Measurements from ENCODE around the gene RSPH1. TPM values are rescaled to one million over a fixed set of nuclear protein-coding genes. Genes with fewer than 3 reads are reported as not detected.
"Not testable (repeated sequence)": the region's sequence is repeated elsewhere in the genome, so short reads cannot be mapped to it uniquely, and the experiment has no call there.

RSPH1 gene
- total RNA-seq, 1 experiment from 2014 or later, result 2.6 TPM

DNA sequence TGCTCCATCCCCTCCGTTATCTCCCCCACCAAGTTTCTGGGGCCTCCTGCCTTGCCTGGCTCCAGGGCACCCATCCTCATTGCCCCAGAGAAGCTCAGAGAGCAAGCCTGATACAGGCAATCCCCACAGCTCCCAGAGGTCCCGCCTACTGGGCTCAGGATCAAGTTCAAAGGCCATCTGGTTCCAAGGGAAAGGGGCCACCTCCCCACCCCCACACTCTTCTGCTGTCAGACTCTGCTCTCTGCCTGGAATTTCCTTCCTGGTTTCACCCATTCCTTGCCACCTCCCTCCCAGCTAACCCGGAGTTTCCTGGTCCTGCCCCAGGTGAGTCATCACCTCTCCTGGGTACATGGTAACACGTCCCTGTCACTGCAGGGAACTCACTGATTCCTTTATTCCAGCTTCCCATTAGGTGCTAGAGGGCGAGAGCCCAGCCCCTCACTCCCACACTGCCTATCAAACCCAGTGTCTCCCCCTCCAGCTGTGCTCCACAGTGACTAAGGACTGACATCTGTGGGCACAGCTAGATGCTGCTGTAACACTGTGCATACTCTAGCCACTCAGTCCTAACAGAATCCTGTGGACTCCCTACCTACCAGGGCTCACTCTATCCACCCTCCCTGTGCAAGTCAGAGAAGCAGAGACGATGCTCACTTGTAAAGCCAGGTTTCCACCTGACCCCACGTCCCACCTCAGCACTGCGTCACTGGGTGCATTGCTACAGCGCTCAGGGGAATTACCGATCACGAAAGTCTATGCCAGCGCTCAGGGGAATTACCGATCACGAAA is 21.8 kb downstream of the RSPH1 start:
- in situ Hi-C loops (cut with HindIII; ENCODE audit: low pct_unique_long_range_greater_than_20kb, low sequenced_read_pairs), result no loop called here
- peak; percentile 89 for DNase-seq (ENCODE audit: low read depth)

DNA sequence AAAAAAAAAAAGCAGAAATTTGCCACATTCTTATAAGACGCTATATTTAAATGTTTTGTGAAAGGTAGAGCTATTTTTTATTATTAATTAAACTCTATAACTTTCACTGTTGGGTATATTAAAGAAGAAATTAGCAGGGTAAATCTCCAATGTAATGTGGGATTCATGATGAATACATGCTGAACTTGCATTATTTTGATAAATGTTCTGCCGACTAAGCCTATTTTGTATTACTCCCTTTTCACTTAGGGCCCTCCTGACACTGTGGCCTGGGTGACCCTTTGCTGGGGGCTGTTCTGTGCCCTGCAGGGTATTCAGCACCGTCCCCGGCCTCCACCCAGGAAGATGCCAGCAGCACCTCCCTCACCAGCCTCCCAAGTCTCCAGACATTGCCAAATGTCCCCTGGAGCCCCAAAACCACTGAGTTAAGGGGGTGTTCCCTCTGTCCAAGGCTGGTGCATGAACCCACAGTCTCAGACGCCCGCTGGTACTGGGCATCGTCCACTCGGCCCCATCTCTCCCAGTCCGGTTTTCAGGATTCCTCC is 22.5 kb downstream of the RSPH1 start:
- DNase-seq (ENCODE audit: low read depth), result no peak
- in situ Hi-C loops (cut with HindIII; ENCODE audit: low pct_unique_long_range_greater_than_20kb, low sequenced_read_pairs), result no loop called here

DNA sequence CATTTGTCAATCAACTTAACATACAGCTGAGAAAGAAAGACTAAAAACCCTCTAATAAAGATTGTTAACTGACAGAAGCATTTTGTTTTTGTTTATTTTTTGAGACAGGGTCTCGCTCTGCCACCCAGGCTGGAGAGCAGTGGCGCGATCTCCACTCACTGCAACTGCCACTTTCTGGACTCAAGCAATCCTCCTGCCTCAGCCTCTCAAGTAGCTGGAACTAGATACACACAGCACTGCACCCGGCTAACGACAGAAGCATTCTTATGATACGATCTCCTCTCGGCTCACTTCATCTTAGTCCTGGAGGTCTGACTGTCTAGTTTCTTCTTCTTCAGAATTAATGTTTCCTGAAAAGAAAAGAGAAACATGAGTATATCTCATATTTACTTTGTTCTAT is 23.5 kb downstream of the RSPH1 start:
- no peak for DNase-seq (ENCODE audit: low read depth)
- in situ Hi-C loops (cut with HindIII; ENCODE audit: low pct_unique_long_range_greater_than_20kb, low sequenced_read_pairs), result no loop called here

DNA sequence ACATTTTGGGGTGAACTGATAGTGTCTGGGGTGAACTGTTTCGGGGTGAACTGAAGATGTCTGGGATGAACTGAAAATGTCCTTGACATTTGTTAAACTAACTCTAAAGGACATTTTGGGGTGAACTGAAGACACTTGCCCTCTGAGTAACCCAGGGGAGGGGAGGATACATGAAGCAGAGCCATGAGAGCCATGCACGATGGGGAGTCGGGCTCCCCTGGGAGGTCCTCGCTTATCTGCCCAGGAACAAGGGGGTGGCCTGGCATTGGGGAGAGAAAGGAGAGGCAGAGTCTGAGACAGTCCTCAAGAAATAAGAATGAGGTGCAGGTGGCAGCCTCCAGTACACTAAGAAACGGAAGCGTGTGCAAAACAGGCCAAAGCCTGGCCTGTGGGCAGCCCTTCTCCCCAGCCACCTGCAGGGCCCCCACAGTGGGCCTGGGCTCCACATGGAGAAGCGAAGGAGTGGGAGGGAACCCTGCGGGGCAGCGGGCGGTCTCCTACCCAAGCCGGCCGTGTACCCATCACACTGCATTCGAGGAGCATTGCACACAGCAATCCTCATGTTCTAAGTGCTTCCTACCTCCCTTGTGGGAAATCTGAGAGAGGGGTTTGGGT is 24.2 kb downstream of the RSPH1 start:
- in situ Hi-C loops (cut with HindIII; ENCODE audit: low pct_unique_long_range_greater_than_20kb, low sequenced_read_pairs), result no loop called here
- no peak for DNase-seq (ENCODE audit: low read depth)

DNA sequence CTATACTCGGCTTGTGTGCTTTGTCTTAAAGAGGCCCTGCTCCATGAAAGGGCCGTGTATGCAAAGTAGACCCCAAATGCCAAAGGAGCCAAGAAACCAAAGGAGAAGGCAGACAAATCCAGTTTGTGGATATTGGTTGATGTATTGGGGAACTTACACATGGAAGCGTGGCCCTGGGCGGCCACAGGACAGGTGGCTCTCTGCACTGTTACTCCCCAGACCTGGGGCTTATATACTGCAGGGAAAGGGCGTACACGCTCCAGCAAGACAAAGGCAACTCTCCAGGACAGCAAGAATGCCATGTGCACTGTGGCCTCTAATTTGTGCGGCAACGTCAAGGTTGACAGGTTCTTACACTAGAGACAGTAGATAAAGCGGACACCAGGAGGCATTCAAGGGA is 24.8 kb downstream of the RSPH1 start:
- DNase-seq (ENCODE audit: low read depth), result no peak
- in situ Hi-C loops (cut with HindIII; ENCODE audit: low pct_unique_long_range_greater_than_20kb, low sequenced_read_pairs), result no loop called here

DNA sequence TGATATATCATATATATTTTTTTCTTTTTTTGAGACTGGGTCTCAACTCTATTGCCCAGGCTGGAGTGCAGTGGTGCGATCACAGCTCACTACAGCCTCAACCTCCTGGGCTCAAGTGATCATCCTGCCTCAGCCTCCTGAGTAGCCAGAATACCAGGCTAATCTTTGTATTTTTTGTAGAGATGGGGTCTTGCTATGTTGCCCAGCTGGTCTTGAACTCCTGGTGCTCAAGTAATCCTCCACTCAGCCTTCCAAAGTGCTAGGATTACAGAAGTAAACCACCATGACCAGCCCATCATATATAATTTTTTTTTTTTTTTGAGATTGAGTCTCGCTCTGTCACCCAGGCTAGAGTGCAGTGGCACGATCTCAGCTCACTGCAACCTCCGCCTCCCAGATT is 26.3 kb downstream of the RSPH1 start:
- DNase-seq (ENCODE audit: low read depth); in situ Hi-C loops (cut with HindIII; ENCODE audit: low pct_unique_long_range_greater_than_20kb, low sequenced_read_pairs): not testable (repeated sequence)

DNA sequence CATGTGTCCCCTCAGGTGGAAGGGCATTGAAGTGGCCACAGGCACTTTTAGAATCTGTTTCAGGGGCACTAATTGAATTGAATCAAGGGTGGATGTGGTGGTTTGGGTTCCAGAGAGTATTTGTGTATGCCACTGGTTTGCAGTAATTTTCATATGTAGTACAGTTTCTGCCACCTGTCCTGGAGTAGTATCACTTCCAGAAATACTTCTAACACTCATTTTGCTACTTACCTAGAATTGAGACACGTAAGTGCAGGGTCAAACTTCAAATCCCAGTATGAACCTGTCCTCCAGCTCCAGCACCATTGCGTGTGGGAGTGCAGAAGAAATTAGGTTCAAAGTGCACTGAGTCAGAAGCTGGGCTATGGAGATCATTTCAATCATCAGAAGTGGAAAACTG is 26.8 kb downstream of the RSPH1 start:
- no peak for DNase-seq (ENCODE audit: low read depth)
- in situ Hi-C loops (cut with HindIII; ENCODE audit: low pct_unique_long_range_greater_than_20kb, low sequenced_read_pairs), result no loop called here

DNA sequence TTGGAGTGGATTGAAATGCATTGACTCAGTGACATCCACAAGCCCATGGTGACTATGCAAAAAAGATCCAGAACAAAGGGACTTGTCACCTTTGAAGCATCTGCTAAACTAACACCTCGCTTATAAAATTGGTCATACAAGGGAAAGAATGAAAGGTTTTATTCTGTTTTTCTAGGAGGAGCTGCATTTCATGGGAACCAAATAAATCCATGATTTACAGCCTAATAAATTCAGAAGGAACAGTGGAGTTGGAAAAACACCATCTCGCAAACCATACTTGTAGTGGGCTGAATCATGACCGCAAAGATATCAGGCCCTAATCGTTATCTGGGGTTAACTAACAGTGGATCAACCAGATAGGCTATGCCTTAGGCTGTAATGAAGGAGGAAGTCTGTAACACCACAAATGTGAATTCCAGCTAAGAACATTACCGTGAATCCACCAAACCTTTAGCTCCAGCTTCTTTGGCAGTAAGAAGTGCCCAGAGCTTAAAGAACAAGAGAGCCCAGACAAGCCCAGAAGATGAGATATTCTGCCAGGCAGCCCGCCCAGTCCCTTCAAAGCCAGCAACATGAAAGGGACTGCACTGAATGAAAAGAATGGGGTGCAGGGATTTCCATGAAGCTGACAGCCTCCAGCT is 27.4 kb downstream of the RSPH1 start:
- DNase-seq (ENCODE audit: low read depth), result peak; percentile 89
- in situ Hi-C loops (cut with HindIII; ENCODE audit: low pct_unique_long_range_greater_than_20kb, low sequenced_read_pairs), result no loop called here

DNA sequence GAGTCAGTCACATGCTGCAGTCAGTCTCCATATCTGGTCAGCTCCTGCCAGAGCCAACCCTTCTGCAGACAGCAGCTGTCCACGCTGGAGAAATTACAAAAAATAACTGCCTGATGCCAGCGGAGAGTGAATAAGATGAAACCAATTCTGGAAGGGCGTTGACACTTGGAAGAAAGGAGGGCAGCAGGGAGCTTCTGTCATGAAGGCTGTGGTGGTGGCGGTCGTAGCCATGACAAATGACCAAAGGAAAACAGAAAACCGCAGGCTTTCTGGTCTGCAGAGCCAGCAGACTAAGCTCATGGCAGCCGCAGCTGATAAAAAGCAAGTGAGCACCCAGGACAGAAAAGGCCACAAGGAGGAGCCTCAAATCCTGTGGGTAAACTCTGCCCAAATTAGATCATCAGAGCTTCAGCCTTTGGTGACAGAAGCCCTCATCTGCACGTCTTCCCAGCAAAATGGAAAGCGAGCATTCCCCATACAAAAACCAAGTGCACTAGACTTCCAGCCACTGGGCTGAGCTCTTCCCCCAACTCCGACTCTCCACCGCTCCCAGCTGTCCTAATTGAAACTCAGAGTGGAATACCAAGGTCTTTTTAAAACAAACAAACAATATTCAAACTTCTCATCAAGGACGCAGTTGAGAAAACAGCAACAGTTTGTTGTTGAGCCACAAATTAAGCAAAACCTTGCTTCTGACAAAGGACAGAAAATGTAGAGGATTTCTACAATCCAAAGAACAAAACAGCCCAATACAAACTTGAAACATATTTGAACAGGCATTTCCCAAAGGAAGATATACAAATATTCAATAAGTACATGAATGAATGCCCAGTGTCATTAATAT is 28.7 kb downstream of the RSPH1 start:
- peak; percentile 84 for DNase-seq (ENCODE audit: low read depth)
- in situ Hi-C loops (cut with HindIII; ENCODE audit: low pct_unique_long_range_greater_than_20kb, low sequenced_read_pairs), result no loop called here

DNA sequence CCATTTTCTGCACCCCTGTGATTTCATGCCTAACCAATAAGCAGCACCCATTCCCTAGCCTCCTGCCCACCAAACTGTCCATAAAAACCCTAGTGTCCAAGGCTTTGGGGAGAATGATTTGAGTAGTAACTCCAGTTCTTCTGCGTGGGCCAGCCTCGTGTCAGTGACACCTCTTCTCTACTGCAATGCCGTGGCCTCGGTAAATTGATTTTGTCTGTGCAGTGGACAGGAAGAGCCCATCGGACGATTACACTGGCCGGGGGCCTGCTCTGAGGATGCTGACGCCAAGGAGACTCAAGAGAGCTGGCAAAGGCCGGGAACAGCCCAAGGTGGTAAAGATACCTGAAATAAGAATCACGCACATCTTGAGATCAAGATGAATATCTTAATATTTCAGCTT is 29.3 kb downstream of the RSPH1 start:
- DNase-seq (ENCODE audit: low read depth), result no peak
- in situ Hi-C loops (cut with HindIII; ENCODE audit: low pct_unique_long_range_greater_than_20kb, low sequenced_read_pairs), result no loop called here

DNA sequence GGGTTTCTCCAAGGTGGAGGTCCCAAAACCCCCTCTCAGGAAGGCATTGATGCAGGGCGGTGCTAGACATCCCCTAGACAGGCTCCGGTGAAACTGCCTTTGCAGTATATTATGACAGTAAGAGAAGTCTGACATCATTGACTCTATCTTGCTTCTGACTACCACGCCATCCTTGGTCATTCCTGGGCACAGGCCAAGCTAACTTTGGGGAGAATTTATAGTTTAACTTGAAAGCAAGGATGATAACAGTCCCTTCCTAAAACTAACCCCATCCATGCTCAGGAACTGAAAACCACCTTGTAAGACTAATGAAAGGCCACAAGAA is 30.3 kb downstream of the RSPH1 start:
- in situ Hi-C loops (cut with HindIII; ENCODE audit: low pct_unique_long_range_greater_than_20kb, low sequenced_read_pairs), result no loop called here
- DNase-seq (ENCODE audit: low read depth), result no peak

DNA sequence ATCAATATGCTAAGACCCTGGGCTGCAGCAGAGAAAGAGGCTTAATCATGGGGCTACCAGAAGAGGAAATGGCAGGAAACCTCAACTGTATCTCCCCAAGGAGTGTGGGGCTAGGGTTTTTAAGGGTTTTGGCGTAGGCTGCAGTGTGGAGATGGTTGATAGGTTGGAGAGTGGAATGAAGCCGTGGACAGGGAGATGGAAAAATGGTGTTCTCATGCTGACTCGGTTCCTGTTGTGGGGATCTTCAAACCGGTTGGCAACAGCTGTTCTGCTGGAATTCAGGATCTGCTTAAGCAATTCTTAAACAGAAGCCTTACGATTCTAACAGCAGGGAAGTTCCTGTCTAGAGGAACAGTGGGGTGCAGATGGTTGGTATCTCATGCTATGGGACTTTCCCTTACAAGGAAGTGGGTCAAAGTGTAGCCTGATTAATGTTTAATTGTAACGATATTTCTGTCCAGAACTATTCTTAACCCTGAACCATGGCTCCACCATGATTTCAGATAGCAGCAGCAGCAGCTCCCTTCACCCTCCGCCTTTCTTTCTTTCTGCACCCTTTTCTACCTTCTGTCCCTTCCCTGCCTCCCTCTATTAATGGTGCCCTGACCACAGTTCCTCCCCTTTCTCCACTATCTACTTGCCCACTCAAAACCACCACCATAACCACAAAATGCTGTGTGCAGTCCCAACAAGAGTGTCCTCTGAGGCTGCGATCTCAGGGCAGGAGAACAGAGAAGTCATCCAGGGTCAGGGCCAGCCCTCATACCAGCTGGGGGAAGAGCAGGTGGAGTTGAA is 30.8 kb downstream of the RSPH1 start:
- peak; percentile 34 for DNase-seq (ENCODE audit: low read depth)
- in situ Hi-C loops (cut with HindIII; ENCODE audit: low pct_unique_long_range_greater_than_20kb, low sequenced_read_pairs), result no loop called here

DNA sequence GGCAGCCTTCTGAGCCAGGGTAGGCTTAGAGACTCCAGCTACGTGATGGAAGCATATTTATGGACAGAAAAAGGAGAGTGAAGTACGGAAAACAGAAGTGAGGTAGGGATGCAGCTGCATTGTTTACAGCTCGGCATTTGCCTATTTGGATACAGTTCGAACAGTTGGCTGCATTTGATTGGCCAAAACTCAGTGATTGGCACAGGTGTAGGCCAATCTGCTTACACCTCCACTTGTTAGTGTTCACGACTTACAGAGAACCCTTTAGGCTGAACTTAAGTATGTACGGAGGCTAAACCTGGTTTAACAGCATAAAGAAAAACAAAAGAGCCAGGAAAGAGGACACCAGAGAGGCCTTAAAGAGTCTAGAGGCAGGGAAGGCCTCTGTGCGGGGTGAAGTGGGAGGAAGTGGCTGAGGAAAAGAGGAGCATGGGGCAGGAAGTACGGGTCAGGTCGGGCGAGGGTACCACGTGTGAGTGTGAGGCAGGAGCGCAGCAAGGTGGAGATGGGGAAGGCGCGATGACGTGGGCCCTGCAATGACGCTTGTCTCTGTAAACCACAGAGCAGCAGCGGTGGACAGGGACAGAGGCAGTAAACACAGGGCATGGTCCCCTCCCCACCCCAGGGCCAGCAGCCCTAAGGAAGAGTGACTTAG is 32.0 kb downstream of the RSPH1 start:
- DNase-seq (ENCODE audit: low read depth), result peak; percentile 25
- in situ Hi-C loops (cut with HindIII; ENCODE audit: low pct_unique_long_range_greater_than_20kb, low sequenced_read_pairs), result no loop called here

DNA sequence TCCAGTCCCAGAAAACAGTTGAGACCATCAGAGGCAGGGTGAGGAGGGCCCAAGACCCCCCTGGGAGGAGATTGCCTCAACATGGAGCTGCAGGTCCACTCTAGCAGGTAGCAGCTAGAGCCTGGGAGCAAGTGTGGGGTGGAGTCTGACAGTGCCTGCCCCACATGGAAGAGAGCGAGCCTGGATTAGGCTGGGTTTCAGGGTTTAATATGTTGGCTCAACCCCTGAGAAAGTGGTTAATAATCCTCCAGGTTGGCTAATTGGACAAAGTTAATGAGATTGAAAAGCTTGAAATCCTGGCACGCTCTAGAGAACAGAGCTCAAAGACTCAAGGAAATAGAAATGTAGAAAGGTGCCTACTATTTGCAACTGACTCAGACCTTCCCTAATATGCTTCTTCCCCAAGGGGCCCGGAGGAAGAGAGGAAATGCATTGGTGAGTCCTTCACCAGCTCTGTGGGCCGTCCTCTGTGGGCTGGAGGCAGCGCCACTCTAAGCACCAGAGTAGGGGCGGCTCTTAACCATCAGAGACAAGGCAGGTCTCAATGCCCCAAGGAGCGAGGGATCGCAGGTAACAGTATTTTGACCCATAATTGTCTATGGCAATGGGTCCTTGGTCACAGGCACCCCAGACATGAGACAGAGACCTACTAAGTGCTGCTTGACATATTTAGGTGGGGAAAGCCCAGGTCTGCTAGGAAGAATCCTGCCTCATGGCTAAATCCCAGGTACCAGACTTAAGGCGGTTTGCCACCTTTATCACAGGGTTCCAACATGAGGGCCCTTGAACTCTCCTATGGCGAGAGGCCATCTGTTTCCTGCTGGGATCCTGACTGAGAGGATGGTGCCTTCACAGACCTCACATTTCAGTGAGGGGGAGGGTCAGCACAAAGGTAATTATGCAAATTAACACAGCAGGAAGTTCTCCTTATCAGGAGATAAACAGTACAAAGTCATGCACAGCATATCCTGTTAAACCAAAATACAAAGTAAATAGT is 33.8 kb downstream of the RSPH1 start:
- peak; percentile 58 for DNase-seq (ENCODE audit: low read depth)
- in situ Hi-C loops (cut with HindIII; ENCODE audit: low pct_unique_long_range_greater_than_20kb, low sequenced_read_pairs), result no loop called here

DNA sequence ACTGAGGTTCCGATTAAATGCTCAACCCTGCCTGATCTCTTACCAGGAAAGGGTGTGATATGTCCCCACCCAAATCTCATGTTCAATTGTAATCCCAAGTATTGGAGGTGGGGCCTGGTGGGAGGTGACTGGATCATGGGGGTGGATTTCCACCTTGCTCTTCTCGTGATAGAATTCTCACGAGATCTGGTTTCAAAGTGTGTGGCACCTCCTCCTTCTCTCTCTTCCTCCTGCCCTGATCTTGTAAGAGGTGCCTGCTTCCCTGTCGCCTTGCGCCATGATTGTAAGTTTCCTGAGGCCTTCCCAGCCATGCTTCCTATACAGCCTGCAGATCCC is 34.9 kb downstream of the RSPH1 start:
- no peak for DNase-seq (ENCODE audit: low read depth)
- in situ Hi-C loops (cut with HindIII; ENCODE audit: low pct_unique_long_range_greater_than_20kb, low sequenced_read_pairs), result no loop called here

DNA sequence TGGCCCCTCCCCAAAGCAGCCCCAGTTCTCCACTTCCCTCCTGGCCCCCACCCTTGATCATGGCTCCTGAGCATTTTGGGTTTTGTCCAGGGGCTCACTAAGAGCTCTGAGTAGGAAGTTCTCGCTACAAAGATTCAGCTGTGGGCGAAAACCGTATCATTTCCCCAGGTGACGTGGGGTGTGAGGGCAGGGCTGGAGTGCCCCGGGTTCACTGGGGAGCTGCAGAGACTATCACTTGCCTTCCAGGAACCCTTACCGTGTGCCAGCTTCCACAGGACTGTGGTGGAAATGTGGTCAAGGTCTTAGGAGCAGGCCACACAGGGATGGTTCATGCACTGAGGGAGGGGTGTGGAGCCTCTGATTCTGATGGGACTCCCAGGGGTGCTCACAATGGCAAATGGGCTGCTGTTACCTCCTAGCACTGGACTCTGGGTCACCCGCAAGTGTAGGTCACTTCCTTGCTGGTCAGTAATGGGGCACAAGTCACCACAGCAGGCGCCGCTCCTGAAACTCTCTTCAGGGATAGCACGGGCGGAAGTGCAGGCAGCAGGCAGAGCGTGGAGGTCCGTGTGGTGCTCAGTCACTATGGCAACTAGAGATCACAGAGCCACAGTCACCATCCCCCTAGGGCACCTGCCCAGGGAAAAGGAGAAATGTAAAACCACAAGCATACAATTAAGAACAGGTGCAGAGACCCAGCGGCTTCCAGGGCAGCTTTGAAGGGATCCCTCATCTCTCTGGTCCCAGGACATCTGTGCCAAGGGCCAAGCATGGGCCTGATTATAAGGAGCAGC is 35.4 kb downstream of the RSPH1 start:
- in situ Hi-C loops (cut with HindIII; ENCODE audit: low pct_unique_long_range_greater_than_20kb, low sequenced_read_pairs), result no loop called here
- no peak for DNase-seq (ENCODE audit: low read depth)
